ENCODE measurements around the gene LEMD1. TPM values are rescaled to one million over a fixed set of nuclear protein-coding genes. Genes with fewer than 3 reads are reported as not detected.
A peak's percentile ranks its signal among the peaks of the same experiment; 100 is the strongest.

LEMD1 gene
- total RNA-seq, 1 experiment from 2014 or later = 26.3 TPM

GRCh38 chr1:205335692-205336091, 86.2 kb downstream of the LEMD1 start (continued):
- TF ChIP-seq, protein P1, sequence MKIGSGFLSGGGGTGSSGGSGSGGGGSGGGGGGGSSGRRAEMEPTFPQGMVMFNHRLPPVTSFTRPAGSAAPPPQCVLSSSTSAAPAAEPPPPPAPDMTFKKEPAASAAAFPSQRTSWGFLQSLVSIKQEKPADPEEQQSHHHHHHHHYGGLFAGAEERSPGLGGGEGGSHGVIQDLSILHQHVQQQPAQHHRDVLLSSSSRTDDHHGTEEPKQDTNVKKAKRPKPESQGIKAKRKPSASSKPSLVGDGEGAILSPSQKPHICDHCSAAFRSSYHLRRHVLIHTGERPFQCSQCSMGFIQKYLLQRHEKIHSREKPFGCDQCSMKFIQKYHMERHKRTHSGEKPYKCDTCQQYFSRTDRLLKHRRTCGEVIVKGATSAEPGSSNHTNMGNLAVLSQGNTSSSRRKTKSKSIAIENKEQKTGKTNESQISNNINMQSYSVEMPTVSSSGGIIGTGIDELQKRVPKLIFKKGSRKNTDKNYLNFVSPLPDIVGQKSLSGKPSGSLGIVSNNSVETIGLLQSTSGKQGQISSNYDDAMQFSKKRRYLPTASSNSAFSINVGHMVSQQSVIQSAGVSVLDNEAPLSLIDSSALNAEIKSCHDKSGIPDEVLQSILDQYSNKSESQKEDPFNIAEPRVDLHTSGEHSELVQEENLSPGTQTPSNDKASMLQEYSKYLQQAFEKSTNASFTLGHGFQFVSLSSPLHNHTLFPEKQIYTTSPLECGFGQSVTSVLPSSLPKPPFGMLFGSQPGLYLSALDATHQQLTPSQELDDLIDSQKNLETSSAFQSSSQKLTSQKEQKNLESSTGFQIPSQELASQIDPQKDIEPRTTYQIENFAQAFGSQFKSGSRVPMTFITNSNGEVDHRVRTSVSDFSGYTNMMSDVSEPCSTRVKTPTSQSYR (CRISPR knock-in tag; IDR thresholded peaks at IDR 0.05) = no peak
- TF ChIP-seq, protein P2, sequence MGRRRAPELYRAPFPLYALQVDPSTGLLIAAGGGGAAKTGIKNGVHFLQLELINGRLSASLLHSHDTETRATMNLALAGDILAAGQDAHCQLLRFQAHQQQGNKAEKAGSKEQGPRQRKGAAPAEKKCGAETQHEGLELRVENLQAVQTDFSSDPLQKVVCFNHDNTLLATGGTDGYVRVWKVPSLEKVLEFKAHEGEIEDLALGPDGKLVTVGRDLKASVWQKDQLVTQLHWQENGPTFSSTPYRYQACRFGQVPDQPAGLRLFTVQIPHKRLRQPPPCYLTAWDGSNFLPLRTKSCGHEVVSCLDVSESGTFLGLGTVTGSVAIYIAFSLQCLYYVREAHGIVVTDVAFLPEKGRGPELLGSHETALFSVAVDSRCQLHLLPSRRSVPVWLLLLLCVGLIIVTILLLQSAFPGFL (CRISPR knock-in tag; IDR thresholded peaks at IDR 0.05; ENCODE audit: borderline replicate concordance) = no peak
- TF ChIP-seq ERG (CRISPR knock-in tag; IDR thresholded peaks at IDR 0.05) = peak; percentile 31; the same call in 1 of the 2 replicates

DNA sequence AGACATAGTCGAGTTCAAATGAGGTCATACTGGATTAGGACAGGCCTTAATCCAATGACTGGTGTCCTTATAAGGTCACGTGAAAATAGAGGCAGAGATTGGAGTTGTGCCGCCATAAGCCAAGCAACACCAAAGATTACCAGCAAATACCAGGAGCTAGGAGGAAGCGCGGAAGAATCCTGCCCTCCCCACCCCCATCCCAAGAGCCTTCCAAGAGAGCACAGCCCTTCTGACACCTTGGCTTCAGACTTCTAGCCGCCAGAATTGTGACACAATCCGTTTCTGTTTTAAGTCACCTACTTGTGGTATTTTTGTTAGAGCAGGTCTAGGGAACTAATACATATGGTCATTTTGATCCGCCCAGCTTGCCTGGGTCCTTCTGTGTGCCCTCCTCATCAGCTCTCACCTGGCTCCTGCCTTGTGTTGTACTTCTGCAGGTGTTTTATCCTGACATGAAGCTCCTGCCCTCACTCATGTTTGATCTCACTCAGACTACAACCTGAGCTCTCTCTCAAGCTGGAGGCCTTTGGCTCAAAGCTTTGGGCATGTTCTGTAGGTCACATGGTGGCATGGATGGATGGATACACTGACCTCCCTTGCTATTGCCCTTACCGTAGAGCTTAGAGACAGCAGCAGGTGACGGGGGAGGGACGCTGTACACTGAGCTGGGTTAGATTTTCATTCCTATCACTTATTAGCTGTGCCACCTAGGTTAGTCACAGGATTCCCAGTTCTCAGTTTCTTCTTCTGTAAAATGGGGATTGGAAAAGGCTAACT, 89.7 kb downstream of the LEMD1 start:
- peak overlapping the region; percentile 3; the same call in 1 of the 2 replicates for H3K27ac Mint-ChIP-seq
- no peak for DNase-seq (ENCODE audit: low spot score)
- no peaks in the 10 kb centered on the region for H3K9me3 Mint-ChIP-seq
- no peaks in the 10 kb centered on the region; the same call in 1 of the 2 replicates for H3K27me3 Mint-ChIP-seq (ENCODE audit: low read depth)
- ChIA-PET CTCF (interaction anchor here (1.1 to 13.8 kb wide), 9 partner anchors 18 to 901 kb away, joined by 3 to 684 read pairs (median 4); partner anchors contain the start of gene TMCC2), POLR2A (interaction anchor here (0.6 to 1.2 kb wide), 2 partner anchors 41 to 240 kb away, joined by 3 read pairs; no protein-coding TSS in a partner anchor)
- no peak for ATAC-seq
- no peaks in the 10 kb centered on the region for H3K36me3 Mint-ChIP-seq
- no peak for TF ChIP-seq E2F1 (CRISPR knock-in tag; IDR thresholded peaks at IDR 0.05)
- no peak overlapping the region for H3K4me3 Mint-ChIP-seq
- peaks cover 14% of the 10 kb centered on the region; the same call in 1 of the 2 replicates for H3K4me1 Mint-ChIP-seq

Small RNA genes lying within 50 kb of the gene (microRNA-seq; reads per million reads assigned to microRNA genes)
- gene MIR135B (ENCODE audit: borderline number of aligned reads) = 127 reads per million, percentile 68 among the genes with 10 or more reads in this experiment

Other genes with a start within 250 kb of the LEMD1 start
- 10.3 to 11.6 TPM (median 11.0 TPM) in 3 replicates for gene DSTYK, start 210.4 kb downstream of the LEMD1 start, total RNA-seq (2021)
- 9.5 to 11.2 TPM (median 11.2 TPM) in 3 replicates for gene TMCC2, start 194.1 kb downstream of the LEMD1 start, total RNA-seq (2021)
- gene NUAK2, start 100.3 kb downstream of the LEMD1 start, total RNA-seq (2021) = 8.7 to 10.8 TPM (median 10.8 TPM) in 3 replicates
- gene KLHDC8A, start 65.1 kb downstream of the LEMD1 start, total RNA-seq (2021) = 1.6 to 1.7 TPM (median 1.7 TPM) in 3 replicates
- gene BLACAT1, start 34.0 kb upstream of the LEMD1 start, total RNA-seq (2021) = 5.2 to 9.8 TPM (median 5.3 TPM) in 3 replicates
- 62.1 to 71.9 TPM (median 64.7 TPM) in 3 replicates for gene CDK18, start 82.6 kb upstream of the LEMD1 start, total RNA-seq (2021)
- 34.4 to 39.0 TPM (median 37.5 TPM) in 3 replicates for gene ELK4, start 210.0 kb upstream of the LEMD1 start, total RNA-seq (2021)